ENCODE measurements around the gene DDX52.

Gene DDX52

GRCh38 chr17:37562016-37562745 is 81.1 kb downstream of the DDX52 start:
- Histone ChIP-seq H3K9me3 (ENCODE audit: low read length) (peaks cover 3% of the 10 kb centered on the region), H2AFZ (ENCODE audit: low read depth, low read length) (no peak overlapping the region), H3K4me3 (ENCODE audit: low read length) (no peak overlapping the region), H3K36me3 (ENCODE audit: insufficient read depth, low read length) (peaks cover 66% of the 10 kb centered on the region), H3K27me3 (ENCODE audit: insufficient read depth, low read length) (no peaks in the 10 kb centered on the region), H3K4me1 (ENCODE audit: insufficient read depth, low read length) (peaks cover 10% of the 10 kb centered on the region)
